Gastrocnemius medialis (tissue), 4 donors: ENCODE measurements around the gene SYT2. TPM values are rescaled to one million over a fixed set of nuclear protein-coding genes. Genes with fewer than 3 reads are reported as not detected.
A peak's percentile ranks its signal among the peaks of the same experiment; 100 is the strongest.
"Not testable (repeated sequence)": the region's sequence is repeated elsewhere in the genome, so short reads cannot be mapped to it uniquely, and the experiment has no call there.

Experiments
- ATAC-seq, 2 donors: fragments of 150-250 bp; one replicate each; pipeline ENCODE4 v1.9.1; 2016
- DNase-seq, 2 donors: peaks; one replicate each; pipeline ENCODE4 v3.0.0-alpha.2; 2019
- H3K27ac ChIP-seq, 4 donors: fragments of 200-600 bp; sonication (generic); 1 replicate in 1 of 4; 2 replicates in 3 of 4; pipeline ENCODE4 v1.5.1; 2016 to 2018; ENCODE audit warnings: mild to moderate bottlenecking in 2 of 4, moderate library complexity in 1 of 4
- H3K27me3 ChIP-seq, 3 donors: fragments of 200-600 bp; sonication (generic) in 2 of 3; 1 replicate in 1 of 3; 2 replicates in 2 of 3; pipeline versions ENCODE4 v1.5.1 to v1.6.0; 2016 to 2019; ENCODE audit warnings: mild to moderate bottlenecking in 1 of 3, moderate library complexity in 1 of 3
- H3K36me3 ChIP-seq, 2 donors: fragments of 200-600 bp; sonication (generic) in 1 of 2; one replicate each; pipeline ENCODE4 v1.5.1; 2017 to 2018
- H3K4me1 ChIP-seq, 2 donors: fragments of 200-600 bp; sonication (generic) in 1 of 2; one replicate each; pipeline ENCODE4 v1.5.1; 2016 to 2017; ENCODE audit warnings: mild to moderate bottlenecking in 2 of 2
- H3K4me3 ChIP-seq, 4 donors: fragments of 200-600 bp; sonication (generic) in 3 of 4; 1 replicate in 1 of 4; 2 replicates in 3 of 4; pipeline ENCODE4 v1.5.1; 2016 to 2019; ENCODE audit warnings: mild to moderate bottlenecking in 2 of 4
- H3K9me3 ChIP-seq, 3 donors: fragments of 200-600 bp; sonication (generic) in 2 of 3; 1 replicate in 1 of 3; 2 replicates in 2 of 3; pipeline ENCODE4 v1.5.1; 2016 to 2019
- POLR2A ChIP-seq, 2 donors: fragments of 450-650 bp; IDR thresholded peaks; one replicate each; pipeline ENCODE4 v1.6.1; 2017; ENCODE audit warnings: antibody characterized with exemption in 2 of 2, mild to moderate bottlenecking in 2 of 2, moderate library complexity in 2 of 2
- in situ Hi-C, 4 donors: fragments of 200-750 bp; cut with MboI; loops; one replicate each; pipeline versions ENCODE4 v1.15.0 to v1.8.0; 2017; ENCODE audit warnings: low sequenced_read_pairs in 4 of 4
- intact Hi-C: fragments of 100-400 bp; cut with DNase I; formaldehyde crosslinking; loops from one replicate; pipeline ENCODE4 v1.15.1; 2023; ENCODE audit warnings: low total_unique reads
- total RNA-seq, 4 donors: library from RNA; depleted of rRNA; stranded (reverse); fragments of >200 nt; gene quantifications; one replicate each; pipeline versions ENCODE4 v1.1.0 to v1.2.3, GENCODE V29; 2016
- TF ChIP-seq, protein P1 (sequence below), 5 experiments: fragments of 450-650 bp in 3 of 5; fragments of 200-600 bp in 2 of 5; sonication (generic) in 2 of 5; IDR thresholded peaks in 4 of 5; conservative IDR thresholded peaks in 1 of 5; 1 replicate in 4 of 5; 2 replicates in 1 of 5; pipeline ENCODE4 v1.5.1; 2016 to 2019; ENCODE audit warnings: antibody characterized with exemption in 5 of 5, mild to moderate bottlenecking in 3 of 5, moderate library complexity in 3 of 5

SYT2 gene
- total RNA-seq, 4 donors from 2014 or later, result not detected

DNA sequence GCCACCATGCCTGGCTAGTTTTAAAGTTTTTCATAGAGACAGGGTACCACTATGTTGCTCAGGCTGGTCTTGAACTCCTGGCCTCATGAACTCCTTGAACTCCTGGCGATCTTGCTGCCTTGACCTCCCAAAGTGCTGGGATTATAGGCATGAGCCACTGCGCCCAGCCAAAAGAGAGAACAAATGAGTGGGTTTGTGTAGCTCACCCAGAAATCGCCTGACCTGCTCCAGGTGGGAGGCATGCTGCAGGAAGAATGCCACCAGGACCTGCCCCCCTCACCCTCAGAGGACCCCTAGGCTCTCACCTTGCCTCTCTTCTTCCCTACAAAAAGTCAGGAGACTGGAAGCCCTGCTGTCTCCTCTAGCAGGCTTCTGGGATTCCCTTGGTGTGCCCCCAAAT, 88.8 kb downstream of the SYT2 start:
- no peak overlapping the region for H3K27ac ChIP-seq
- no peak overlapping the region for H3K4me3 ChIP-seq
- H3K36me3 ChIP-seq, result no peaks in the 10 kb centered on the region
- no peaks in the 10 kb centered on the region for H3K27me3 ChIP-seq
- in situ Hi-C loops (loop anchor here in 1 of 4 donors (25.0 kb wide), 1 partner anchor 284 kb away; the partner anchor contains the start of genes PPP1R12B and UBE2T), intact Hi-C loops (loop anchor here (10.0 kb wide), 1 partner anchor 157 kb away; no protein-coding TSS in a partner anchor)
- H3K9me3 ChIP-seq, result no peaks in the 10 kb centered on the region
- TF ChIP-seq POLR2A (IDR thresholded peaks at IDR 0.05), result no peak
- TF ChIP-seq, protein P1, sequence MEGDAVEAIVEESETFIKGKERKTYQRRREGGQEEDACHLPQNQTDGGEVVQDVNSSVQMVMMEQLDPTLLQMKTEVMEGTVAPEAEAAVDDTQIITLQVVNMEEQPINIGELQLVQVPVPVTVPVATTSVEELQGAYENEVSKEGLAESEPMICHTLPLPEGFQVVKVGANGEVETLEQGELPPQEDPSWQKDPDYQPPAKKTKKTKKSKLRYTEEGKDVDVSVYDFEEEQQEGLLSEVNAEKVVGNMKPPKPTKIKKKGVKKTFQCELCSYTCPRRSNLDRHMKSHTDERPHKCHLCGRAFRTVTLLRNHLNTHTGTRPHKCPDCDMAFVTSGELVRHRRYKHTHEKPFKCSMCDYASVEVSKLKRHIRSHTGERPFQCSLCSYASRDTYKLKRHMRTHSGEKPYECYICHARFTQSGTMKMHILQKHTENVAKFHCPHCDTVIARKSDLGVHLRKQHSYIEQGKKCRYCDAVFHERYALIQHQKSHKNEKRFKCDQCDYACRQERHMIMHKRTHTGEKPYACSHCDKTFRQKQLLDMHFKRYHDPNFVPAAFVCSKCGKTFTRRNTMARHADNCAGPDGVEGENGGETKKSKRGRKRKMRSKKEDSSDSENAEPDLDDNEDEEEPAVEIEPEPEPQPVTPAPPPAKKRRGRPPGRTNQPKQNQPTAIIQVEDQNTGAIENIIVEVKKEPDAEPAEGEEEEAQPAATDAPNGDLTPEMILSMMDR (IDR thresholded peaks at IDR 0.05 in 4 of 5, conservative IDR thresholded peaks at IDR 0.05 in 1 of 5), result no peak
- ATAC-seq (no peak), DNase-seq (no peak)
- peaks cover 35 to 50% of the 10 kb centered on the region in 2 donors for H3K4me1 ChIP-seq

- not testable (repeated sequence) for DNase-seq, ATAC-seq, H3K9me3 ChIP-seq, H3K27ac ChIP-seq, H3K27me3 ChIP-seq, H3K36me3 ChIP-seq, H3K4me3 ChIP-seq
- in situ Hi-C loops, result loop anchor here in 1 of 4 donors (25.0 kb wide), 1 partner anchor 283 kb away; the partner anchor contains the start of genes PPP1R12B and UBE2T
- intact Hi-C loops, result loop anchor here (10.0 kb wide), 1 partner anchor 155 kb away; no protein-coding TSS in a partner anchor
- peaks cover 36 to 53% of the 10 kb centered on the region in 2 donors for H3K4me1 ChIP-seq
These were observed 90.2 kb downstream of the SYT2 start for GRCh38 chr1:202620036-202620435.

DNA sequence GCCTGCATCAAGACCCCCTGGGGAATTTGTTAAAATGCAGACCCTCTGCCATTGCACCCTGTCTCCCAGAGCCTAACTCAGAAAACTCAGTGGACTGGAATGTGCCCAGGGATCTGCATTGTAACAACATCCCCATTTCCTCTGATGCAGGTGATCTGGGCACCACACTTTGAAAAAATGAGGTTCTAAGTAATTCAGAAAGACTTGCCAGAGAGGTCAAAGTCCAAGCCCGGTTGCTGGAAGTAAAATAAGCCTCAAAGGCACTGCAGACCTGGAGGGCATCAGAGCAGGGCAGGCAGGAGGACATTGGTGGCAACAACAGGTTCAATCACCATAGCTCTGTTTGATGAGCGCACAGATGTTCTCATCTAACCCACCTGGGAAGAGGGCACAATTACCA, 90.7 kb downstream of the SYT2 start:
- in situ Hi-C loops (loop anchor here in 1 of 4 donors (25.0 kb wide), 1 partner anchor 282 kb away; the partner anchor contains the start of genes PPP1R12B and UBE2T), intact Hi-C loops (loop anchor here (5.0 kb wide), 1 partner anchor 272 kb away; the partner anchor contains the start of gene PPP1R12B)
- peak overlapping the region in 2 of 4 donors; percentile 65 to 76 for H3K27ac ChIP-seq
- no peaks in the 10 kb centered on the region for H3K27me3 ChIP-seq
- no peaks in the 10 kb centered on the region for H3K36me3 ChIP-seq
- no peak for TF ChIP-seq POLR2A (IDR thresholded peaks at IDR 0.05)
- TF ChIP-seq, protein P1 (IDR thresholded peaks at IDR 0.05 in 4 of 5, conservative IDR thresholded peaks at IDR 0.05 in 1 of 5), result no peak
- DNase-seq (no peak), ATAC-seq (no peak)
- peaks cover 40 to 58% of the 10 kb centered on the region in 2 donors for H3K4me1 ChIP-seq
- H3K9me3 ChIP-seq, result no peaks in the 10 kb centered on the region
- no peak overlapping the region for H3K4me3 ChIP-seq

- peak; percentile 29 to 60 for ATAC-seq
- H3K9me3 ChIP-seq, H3K36me3 ChIP-seq, H3K27me3 ChIP-seq: not testable (repeated sequence)
- Histone ChIP-seq H3K4me1 (peaks cover 41 to 63% of the 10 kb centered on the region in 2 donors), H3K27ac (peak overlapping the region in 3 of 4 donors; percentile 47 to 76 (median 65)), H3K4me3 (peak overlapping the region in 1 of 4 donors; percentile 22)
- DNase-seq, result peak; percentile 55 to 66
- in situ Hi-C loops, result loop anchor here in 1 of 4 donors (25.0 kb wide), 1 partner anchor 282 kb away; the partner anchor contains the start of genes PPP1R12B and UBE2T
- intact Hi-C loops, result loop anchor here (5.0 kb wide), 1 partner anchor 272 kb away; the partner anchor contains the start of gene PPP1R12B
These were observed 91.2 kb downstream of the SYT2 start for GRCh38 chr1:202619012-202619411.

DNA sequence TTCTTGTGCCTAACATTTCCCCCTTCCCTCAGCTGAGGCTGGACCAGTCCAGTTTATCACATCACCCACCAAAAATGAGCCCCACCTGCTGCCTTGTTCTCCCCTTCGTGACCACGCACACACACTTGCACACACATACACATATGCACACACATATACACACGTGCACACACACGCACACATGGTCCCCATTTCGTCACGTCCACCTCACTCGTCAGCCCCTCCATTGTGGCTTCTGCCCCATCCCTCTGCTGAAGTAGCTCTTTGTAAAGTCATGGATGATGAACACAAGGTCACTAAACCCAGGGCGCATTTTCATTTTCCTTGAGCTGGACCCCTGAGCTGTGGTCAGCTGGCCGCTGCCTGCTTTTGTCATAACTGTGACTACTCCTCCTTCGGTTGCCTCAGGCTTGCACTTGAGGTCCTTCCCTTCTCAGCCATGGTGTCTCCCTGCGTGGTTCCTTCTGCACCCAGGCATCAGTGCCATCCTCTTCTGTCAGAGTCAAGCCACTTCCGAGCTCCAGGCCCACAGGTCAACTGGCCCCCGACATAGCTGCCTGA, 93.8 kb downstream of the SYT2 start:
- H3K9me3 ChIP-seq, result no peaks in the 10 kb centered on the region
- ATAC-seq, result no peak
- H3K36me3 ChIP-seq, result no peaks in the 10 kb centered on the region
- H3K4me3 ChIP-seq, result no peak overlapping the region
- in situ Hi-C loops, result loop anchor here in 1 of 4 donors (25.0 kb wide), 1 partner anchor 279 kb away; the partner anchor contains the start of genes PPP1R12B and UBE2T
- no peak for DNase-seq
- H3K27me3 ChIP-seq, result no peaks in the 10 kb centered on the region
- H3K27ac ChIP-seq, result no peak overlapping the region
- intact Hi-C loops, result loop anchor here (5.0 kb wide), 1 partner anchor 269 kb away; the partner anchor contains the start of gene PPP1R12B
- H3K4me1 ChIP-seq, result peaks cover 31 to 48% of the 10 kb centered on the region in 2 donors
- TF ChIP-seq, protein P1 (IDR thresholded peaks at IDR 0.05 in 4 of 5, conservative IDR thresholded peaks at IDR 0.05 in 1 of 5), result no peak
- no peak for TF ChIP-seq POLR2A (IDR thresholded peaks at IDR 0.05)
